ENCODE data around the gene CCDC137.

GRCh38 chr17:81694810-81695209 lies 28.3 kb downstream of the CCDC137 start:
- TF ChIP-seq CTCF (IDR thresholded peaks at IDR 0.05): no peak
- TF ChIP-seq POLR2A (IDR thresholded peaks at IDR 0.05): no peak
